Esophagus (tissue), 2 donors: ENCODE results near the gene DEF6. TPM values are rescaled to one million over a fixed set of nuclear protein-coding genes. Genes with fewer than 3 reads are reported as not detected.
A peak's percentile ranks its signal among the peaks of the same experiment; 100 is the strongest.

Experiments used
- H3K27ac ChIP-seq, 2 donors: one replicate each; pipeline ENCODE4 v1.5.1; 2013; ENCODE audit warnings: low read depth in 2 of 2, mild to moderate bottlenecking in 2 of 2, inconsistent platforms in 1 of 2, low read length in 1 of 2, moderate library complexity in 1 of 2
- H3K27me3 ChIP-seq, 2 donors: one replicate each; pipeline ENCODE4 v1.6.1; 2013; ENCODE audit warnings: low read length in 2 of 2, control low read depth in 1 of 2, mild to moderate bottlenecking in 1 of 2; ENCODE audit not compliant: insufficient read depth in 2 of 2, control insufficient read depth in 1 of 2
- H3K36me3 ChIP-seq, 2 donors: one replicate each; pipeline ENCODE4 v1.6.1; 2013; ENCODE audit warnings: low read length in 1 of 2; ENCODE audit not compliant: control insufficient read depth in 2 of 2, insufficient read depth in 2 of 2
- H3K4me1 ChIP-seq, 2 donors: one replicate each; pipeline ENCODE4 v1.6.1; 2013; ENCODE audit warnings: low read length in 1 of 2; ENCODE audit not compliant: control insufficient read depth in 2 of 2, insufficient read depth in 2 of 2
- H3K4me3 ChIP-seq, 2 donors: one replicate each; pipeline ENCODE4 v1.5.1; 2013; ENCODE audit warnings: low read length in 2 of 2, mild to moderate bottlenecking in 2 of 2, low read depth in 1 of 2, moderate library complexity in 1 of 2
- H3K9me3 ChIP-seq, 2 donors: one replicate each; pipeline ENCODE4 v1.6.1; 2013; ENCODE audit warnings: mild to moderate bottlenecking in 2 of 2, low read depth in 1 of 2, low read length in 1 of 2, moderate library complexity in 1 of 2; ENCODE audit not compliant: control insufficient read depth in 2 of 2, insufficient read depth in 1 of 2
- WGBS, 2 donors: extraction: QIAGEN DNeasy Blood & Tissue Kit; methylation state at CpG; one replicate each; pipeline ENCODE4 v1.1.7; 2013; 5-methylcytosine and 5-hydroxymethylcytosine counted together
- polyA plus RNA-seq, 2 donors: library from polyadenylated mRNA; stranded (reverse); fragments of 200-250 nt; gene quantifications; one replicate each; pipeline ENCODE4 v1.2.3, GENCODE V29; 2013
- donor health status: healthy with polysubstance abuse.
- donor health status: Bipolar disorder and iron deficiency.

DEF6 gene
- polyA plus RNA-seq, 2 donors = 25.2 to 38.6 TPM

DNA sequence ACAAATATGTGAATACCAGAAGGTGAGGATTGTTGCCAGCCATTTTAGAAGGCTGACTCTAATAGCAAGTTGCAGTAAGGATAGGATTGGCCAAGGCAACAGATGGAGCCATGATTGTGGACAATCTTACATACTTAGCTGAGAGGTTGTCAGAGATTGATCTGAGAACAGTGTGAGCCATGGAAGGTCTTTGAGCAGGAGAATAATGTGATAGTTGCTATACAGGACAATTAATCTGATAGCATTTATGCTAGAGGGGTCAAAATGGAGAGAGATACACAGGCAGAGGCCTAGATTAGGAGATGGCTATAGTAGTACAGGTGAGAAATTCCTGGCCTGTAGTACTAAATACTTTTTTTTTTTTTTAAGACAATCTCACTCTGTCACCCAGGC is 68.6 kb downstream of the DEF6 start:
- H3K4me3 ChIP-seq = no peak overlapping the region
- peaks cover 8 to 9% of the 10 kb centered on the region in 2 donors for H3K4me1 ChIP-seq
- H3K36me3 ChIP-seq = no peaks in the 10 kb centered on the region
- no peak overlapping the region for H3K27ac ChIP-seq
- H3K9me3 ChIP-seq = no peaks in the 10 kb centered on the region
- H3K27me3 ChIP-seq = no peaks in the 10 kb centered on the region

- H3K4me1 ChIP-seq = peaks cover 8 to 9% of the 10 kb centered on the region in 2 donors
- no peaks in the 10 kb centered on the region for H3K27me3 ChIP-seq
- WGBS, 2 donors = 88 to 91% methylated on average over 5 of the region's 5 CpGs
- peak overlapping the region in 1 of 2 donors; percentile 31 for H3K27ac ChIP-seq
- no peaks in the 10 kb centered on the region for H3K36me3 ChIP-seq
- no peaks in the 10 kb centered on the region for H3K9me3 ChIP-seq
- no peak overlapping the region for H3K4me3 ChIP-seq
Observed at GRCh38 chr6:35367646-35368037, 70.0 kb downstream of the DEF6 start.

DNA sequence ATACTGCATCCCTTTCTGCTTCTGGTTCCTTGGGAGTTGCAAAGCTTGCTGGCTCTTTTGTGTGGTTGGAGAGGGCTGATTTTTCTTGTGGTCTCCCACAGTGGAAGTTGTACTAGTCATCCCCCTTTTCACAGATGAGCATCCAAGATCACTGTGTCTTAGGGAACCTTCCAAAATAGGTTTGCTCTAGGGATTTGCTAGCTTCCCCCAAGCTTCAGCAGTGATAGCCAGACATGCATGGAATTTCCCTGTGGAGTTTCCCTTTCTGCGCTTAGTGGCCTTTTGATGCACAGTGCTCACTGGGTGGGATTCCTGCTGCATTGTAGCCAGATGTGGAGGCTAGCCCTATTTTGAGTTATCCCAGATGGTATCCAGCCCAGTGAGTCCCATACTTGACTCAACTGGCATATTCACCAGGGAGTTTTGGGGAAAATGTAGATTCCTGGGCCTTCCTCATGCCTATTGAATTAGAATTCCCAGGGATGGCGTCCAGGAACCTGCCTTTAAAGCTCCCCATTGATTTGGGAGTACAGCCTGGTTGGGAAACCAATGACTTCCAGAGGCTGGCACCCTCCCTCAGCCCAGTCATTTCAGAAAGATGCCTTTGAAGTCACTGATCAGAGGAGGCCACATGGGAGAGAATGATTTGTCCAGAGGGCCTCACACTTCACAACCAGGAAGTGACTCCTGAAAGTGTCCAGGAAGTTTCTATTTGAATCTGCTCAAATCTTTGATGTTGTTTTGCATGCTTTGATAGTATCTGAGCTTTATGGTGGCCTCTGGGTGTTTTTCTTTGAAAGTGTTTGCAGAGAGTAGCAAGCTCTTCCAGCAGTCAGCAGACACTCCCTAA is 70.6 kb downstream of the DEF6 start:
- H3K27ac ChIP-seq = peak overlapping the region in 1 of 2 donors; percentile 16
- peaks cover 8 to 9% of the 10 kb centered on the region in 2 donors for H3K4me1 ChIP-seq
- H3K36me3 ChIP-seq = no peaks in the 10 kb centered on the region
- H3K27me3 ChIP-seq = no peaks in the 10 kb centered on the region
- no peaks in the 10 kb centered on the region for H3K9me3 ChIP-seq
- WGBS, 2 donors = 74 to 84% methylated on average over 2 of the region's 2 CpGs
- H3K4me3 ChIP-seq = no peak overlapping the region

DNA sequence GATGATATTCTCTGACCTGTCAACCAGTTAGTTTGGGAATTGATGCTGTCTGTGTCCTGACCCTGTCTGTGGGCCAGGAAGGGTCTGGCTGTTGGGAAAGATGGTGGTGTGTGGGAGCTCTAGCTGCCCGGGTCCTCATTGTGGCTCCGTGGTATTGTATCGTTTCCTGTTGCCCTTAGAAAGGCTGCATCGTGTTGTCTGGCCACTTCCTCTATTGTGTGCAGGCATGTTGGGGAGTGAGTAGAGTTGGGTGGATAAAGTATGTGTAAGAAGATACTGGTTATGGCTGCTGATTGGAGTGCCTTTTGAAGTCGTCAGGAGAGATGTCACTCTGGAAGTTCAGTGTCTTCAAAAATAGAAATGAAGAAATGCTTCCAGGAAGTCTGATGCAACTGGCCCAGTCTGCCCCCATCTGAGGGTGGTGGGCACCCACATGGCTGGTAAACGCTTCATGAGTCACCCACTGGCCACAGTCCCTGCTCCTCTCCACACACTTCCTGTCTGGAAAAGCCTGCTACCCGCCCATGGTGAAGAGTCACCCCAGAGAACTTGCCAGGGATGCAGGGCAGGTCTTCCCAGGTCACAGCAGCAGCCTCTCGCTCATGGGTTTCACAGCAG is 72.6 kb downstream of the DEF6 start:
- no peak overlapping the region for H3K4me3 ChIP-seq
- H3K9me3 ChIP-seq = no peaks in the 10 kb centered on the region
- H3K27ac ChIP-seq = peak overlapping the region; percentile 24 to 52
- H3K27me3 ChIP-seq = no peaks in the 10 kb centered on the region
- H3K36me3 ChIP-seq = no peaks in the 10 kb centered on the region
- 40 to 48% methylated on average over 8 of the region's 8 CpGs for WGBS, 2 donors
- H3K4me1 ChIP-seq = peaks cover 8 to 9% of the 10 kb centered on the region in 2 donors

DNA sequence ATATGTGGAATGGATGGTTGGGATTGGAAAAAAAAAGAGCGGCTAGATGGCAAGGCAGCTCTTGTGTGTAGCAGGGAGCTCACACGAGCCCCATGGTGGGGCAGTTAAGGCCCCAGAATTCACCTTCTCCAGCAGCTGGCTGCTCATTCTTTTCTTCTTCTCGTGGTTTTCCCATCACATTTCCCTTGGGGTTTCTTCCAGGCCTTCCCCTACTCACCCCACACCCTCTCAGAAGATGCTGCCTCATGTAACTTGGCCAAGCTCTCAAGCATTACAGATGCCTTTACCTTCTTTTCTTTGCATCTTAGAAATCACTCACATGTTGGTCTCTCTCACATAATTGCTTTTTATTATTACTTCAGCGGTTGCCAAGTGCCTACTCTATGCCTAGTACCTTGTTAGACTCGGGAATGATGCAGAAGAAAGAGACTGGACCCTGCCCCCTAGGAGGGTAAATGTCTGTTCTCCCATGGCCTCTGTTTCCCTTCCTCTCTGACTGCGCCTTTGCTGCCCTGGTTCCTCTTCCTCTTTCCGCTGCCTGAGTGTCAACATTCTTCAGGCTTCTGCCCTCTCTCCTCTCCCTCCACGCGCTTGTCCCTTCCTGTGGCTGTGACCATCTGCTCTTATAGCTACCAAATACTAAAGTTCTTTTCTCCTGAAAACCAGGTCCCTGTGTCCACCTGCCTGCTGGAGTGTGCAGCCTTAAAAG is 73.3 kb downstream of the DEF6 start:
- WGBS, 2 donors = 72 to 78% methylated on average over 9 of the region's 9 CpGs
- H3K27ac ChIP-seq = peak overlapping the region in 1 of 2 donors; percentile 28
- peaks cover 8 to 9% of the 10 kb centered on the region in 2 donors for H3K4me1 ChIP-seq
- no peaks in the 10 kb centered on the region for H3K9me3 ChIP-seq
- H3K36me3 ChIP-seq = no peaks in the 10 kb centered on the region
- H3K4me3 ChIP-seq = no peak overlapping the region
- H3K27me3 ChIP-seq = no peaks in the 10 kb centered on the region

Other genes with a start within 250 kb of the DEF6 start
- under 1 TPM in 1 of 2 donors, not detected in 1; 0.02 TPM for gene TCP11, start 156.5 kb upstream of the DEF6 start, polyA plus RNA-seq
- gene SCUBE3, start 83.9 kb upstream of the DEF6 start, polyA plus RNA-seq = under 1 TPM; 0.12 to 0.14 TPM
- 10 to 100 TPM; 15.3 to 26.9 TPM for gene ZNF76, start 38.1 kb upstream of the DEF6 start, polyA plus RNA-seq
- 10 to 100 TPM; 28.1 to 45.1 TPM for gene PPARD, start 44.7 kb downstream of the DEF6 start, polyA plus RNA-seq
- 1 to 10 TPM; 4.6 to 6.3 TPM for gene FANCE, start 154.5 kb downstream of the DEF6 start, polyA plus RNA-seq
- gene RPL10A, start 170.6 kb downstream of the DEF6 start, polyA plus RNA-seq = 1,000 to 10,000 TPM in 1 of 2 donors, 100 to 1,000 TPM in 1; 735 to 2,438 TPM
- gene TEAD3, start 199.3 kb downstream of the DEF6 start, polyA plus RNA-seq = 10 to 100 TPM; 28.6 to 29.1 TPM
- under 1 TPM; 0.08 TPM for gene TULP1, start 215.1 kb downstream of the DEF6 start, polyA plus RNA-seq